Thoracic aorta (tissue), 2 donors: ENCODE measurements around the gene TUBB2B. TPM values are rescaled to one million over a fixed set of nuclear protein-coding genes. Genes with fewer than 3 reads are reported as not detected.

ENCODE experiments used
- ATAC-seq: fragments of 150-250 bp; one replicate; pipeline ENCODE4 v1.8.0; 2017; ENCODE audit warnings: low read depth; ENCODE audit not compliant: insufficient number of reproducible peaks, low FRiP score
- DNase-seq: peaks from one replicate; pipeline ENCODE4 v3.0.0-alpha.2; 2020; ENCODE audit warnings: low spot score
- H3K27ac ChIP-seq, 2 donors: fragments of 200-600 bp; sonication (generic); 1 replicate in 1 of 2; 2 replicates in 1 of 2; pipeline ENCODE4 v1.5.1; 2016; ENCODE audit warnings: mild to moderate bottlenecking in 2 of 2, moderate library complexity in 2 of 2
- H3K27me3 ChIP-seq: fragments of 200-600 bp; sonication (generic); replicated peaks from 2 replicates; pipeline ENCODE4 v1.6.0; 2016; ENCODE audit warnings: mild to moderate bottlenecking; ENCODE audit not compliant: insufficient read depth
- H3K36me3 ChIP-seq: fragments of 200-600 bp; sonication (generic); one replicate; pipeline ENCODE4 v1.5.1; 2016
- H3K4me1 ChIP-seq, 2 donors: fragments of 200-600 bp; sonication (generic); 1 replicate in 1 of 2; 2 replicates in 1 of 2; pipeline versions ENCODE4 v1.5.1 to v1.6.0; 2016; ENCODE audit warnings: low read depth in 2 of 2, mild to moderate bottlenecking in 1 of 2; ENCODE audit not compliant: control insufficient read depth in 1 of 2
- H3K4me3 ChIP-seq: fragments of 200-600 bp; sonication (generic); 2 replicates; pipeline ENCODE4 v1.5.1; 2016; ENCODE audit warnings: mild to moderate bottlenecking
- H3K9me3 ChIP-seq: fragments of 200-600 bp; sonication (generic); 2 replicates; pipeline ENCODE4 v1.5.1; 2016
- total RNA-seq, 2 donors: library from RNA; depleted of rRNA; stranded (reverse); fragments of >200 nt; gene quantifications; one replicate each; pipeline versions ENCODE4 v1.1.0 to v1.2.3, GENCODE V29; 2016
- TF ChIP-seq, protein P1 (sequence below): fragments of 200-600 bp; sonication (generic); IDR thresholded peaks from one replicate; pipeline ENCODE4 v1.5.1; 2019; ENCODE audit warnings: antibody characterized with exemption

TUBB2B gene
- total RNA-seq, 2 donors from 2014 or later: 1.8 to 3.2 TPM

DNA sequence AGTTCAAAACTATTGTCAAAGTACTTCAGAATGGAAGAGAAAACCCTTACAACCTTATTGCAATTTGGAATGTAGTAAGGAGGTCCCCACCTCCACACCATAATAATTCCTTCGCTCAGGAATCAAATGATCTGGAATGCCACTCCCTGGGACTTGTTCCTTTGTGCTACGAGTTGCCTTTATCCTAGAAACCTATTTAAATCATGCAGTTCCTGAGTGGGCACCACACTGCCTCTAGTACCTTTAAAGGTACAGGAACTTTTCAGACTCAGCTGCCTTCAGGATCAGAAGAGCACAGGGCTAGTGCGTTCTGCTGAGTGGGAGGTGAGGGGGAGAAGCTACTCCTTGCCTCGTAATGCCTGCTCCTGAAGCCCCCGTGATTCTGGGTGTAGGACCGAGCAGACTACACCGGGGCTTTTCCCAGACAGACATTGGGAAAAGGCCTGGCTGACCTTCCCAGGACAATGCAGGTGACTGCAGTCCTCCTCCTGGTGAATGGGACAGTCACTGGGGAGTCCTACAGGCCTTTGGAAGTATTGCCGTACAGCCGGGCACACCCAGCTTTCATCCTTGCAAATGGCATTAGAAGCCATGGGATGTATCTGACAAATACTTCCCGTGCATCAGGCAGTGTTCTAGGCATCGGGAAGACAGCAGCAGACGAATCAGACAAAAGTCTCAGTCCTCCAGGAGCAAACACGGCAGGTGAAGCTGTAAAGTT lies 11.8 kb upstream of the TUBB2B start:
- no peaks in the 10 kb centered on the region for H3K27me3 ChIP-seq
- TF ChIP-seq, protein P1, sequence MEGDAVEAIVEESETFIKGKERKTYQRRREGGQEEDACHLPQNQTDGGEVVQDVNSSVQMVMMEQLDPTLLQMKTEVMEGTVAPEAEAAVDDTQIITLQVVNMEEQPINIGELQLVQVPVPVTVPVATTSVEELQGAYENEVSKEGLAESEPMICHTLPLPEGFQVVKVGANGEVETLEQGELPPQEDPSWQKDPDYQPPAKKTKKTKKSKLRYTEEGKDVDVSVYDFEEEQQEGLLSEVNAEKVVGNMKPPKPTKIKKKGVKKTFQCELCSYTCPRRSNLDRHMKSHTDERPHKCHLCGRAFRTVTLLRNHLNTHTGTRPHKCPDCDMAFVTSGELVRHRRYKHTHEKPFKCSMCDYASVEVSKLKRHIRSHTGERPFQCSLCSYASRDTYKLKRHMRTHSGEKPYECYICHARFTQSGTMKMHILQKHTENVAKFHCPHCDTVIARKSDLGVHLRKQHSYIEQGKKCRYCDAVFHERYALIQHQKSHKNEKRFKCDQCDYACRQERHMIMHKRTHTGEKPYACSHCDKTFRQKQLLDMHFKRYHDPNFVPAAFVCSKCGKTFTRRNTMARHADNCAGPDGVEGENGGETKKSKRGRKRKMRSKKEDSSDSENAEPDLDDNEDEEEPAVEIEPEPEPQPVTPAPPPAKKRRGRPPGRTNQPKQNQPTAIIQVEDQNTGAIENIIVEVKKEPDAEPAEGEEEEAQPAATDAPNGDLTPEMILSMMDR: no peak
- H3K27ac ChIP-seq: no peak overlapping the region
- no peaks in the 10 kb centered on the region for H3K4me1 ChIP-seq
- ATAC-seq (no peak), DNase-seq (no peak)
- H3K4me3 ChIP-seq: no peak overlapping the region
- H3K9me3 ChIP-seq: no peaks in the 10 kb centered on the region
- no peaks in the 10 kb centered on the region for H3K36me3 ChIP-seq

DNA sequence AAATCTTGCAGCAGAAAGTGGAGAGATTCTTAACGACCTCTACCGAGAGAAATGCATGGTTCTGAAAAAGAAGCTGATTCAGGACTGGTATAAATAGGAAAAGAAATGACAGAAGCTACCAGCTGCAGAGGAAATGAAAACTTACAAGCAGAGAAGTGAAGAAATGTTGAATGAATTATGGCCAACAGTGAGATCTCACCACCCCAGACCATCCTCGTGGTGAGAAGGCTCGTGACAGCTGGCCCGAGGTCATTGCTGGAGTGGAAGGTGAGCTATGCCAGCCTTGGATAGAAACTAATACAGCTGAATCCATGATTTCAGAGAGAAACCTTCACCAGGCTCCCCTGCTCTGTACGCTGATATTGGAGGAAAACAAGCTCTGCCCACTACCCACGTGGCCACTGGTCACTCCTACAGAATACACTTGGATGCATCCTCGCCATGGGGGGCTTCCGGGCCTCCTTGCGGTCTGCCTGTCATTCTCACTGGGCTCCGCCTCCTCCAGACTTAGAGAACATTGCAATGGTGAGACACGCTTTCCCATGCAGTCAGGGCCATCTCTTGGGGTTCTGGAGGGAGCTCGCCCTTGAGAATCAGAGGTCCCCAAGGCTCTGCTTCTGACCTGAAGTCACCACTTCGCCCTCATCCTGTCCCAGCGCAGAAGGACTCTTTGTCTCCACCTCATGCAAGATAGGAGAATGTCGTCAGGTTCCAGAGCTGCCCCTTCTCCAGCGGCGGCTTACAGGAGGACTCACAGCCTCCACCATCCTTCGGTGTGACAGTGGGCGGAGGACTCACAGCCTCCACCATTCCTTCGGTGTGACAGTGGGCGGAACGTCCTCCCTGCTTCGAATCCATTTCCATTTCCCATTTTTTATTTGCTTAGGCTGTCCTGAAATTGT lies 10.6 kb upstream of the TUBB2B start:
- ATAC-seq (no peak), DNase-seq (no peak)
- Histone ChIP-seq H3K9me3 (no peaks in the 10 kb centered on the region), H3K4me1 (no peaks in the 10 kb centered on the region), H3K27ac (no peak overlapping the region), H3K4me3 (no peak overlapping the region), H3K27me3 (peaks cover 5% of the 10 kb centered on the region), H3K36me3 (no peaks in the 10 kb centered on the region)
- TF ChIP-seq, protein P1: no peak

DNA sequence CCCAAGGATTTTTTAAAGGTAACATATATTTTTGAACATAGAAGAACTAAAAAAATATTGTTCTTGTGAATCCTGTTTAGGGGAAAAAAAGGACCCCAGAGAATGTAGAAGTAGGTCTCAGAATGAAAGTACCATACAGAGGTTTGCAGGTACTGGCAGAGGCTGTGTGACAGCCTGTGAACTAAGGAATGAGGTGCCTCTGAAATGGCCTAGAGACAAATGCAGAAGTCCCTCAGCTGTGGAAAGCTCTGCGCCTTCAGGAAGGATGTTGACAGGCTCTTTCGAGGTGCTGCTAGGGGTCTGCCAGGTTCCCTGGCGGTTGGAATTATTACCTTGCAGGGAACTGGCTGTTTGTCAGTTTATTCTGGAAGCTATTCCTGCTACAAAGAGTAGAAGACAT lies 8.6 kb upstream of the TUBB2B start:
- TF ChIP-seq, protein P1: no peak
- DNase-seq (no peak), ATAC-seq (no peak)
- Histone ChIP-seq H3K36me3 (no peaks in the 10 kb centered on the region), H3K9me3 (no peaks in the 10 kb centered on the region), H3K4me1 (peaks cover 5 to 13% of the 10 kb centered on the region in 2 donors), H3K4me3 (no peak overlapping the region), H3K27me3 (peaks cover 13% of the 10 kb centered on the region), H3K27ac (no peak overlapping the region)

DNA sequence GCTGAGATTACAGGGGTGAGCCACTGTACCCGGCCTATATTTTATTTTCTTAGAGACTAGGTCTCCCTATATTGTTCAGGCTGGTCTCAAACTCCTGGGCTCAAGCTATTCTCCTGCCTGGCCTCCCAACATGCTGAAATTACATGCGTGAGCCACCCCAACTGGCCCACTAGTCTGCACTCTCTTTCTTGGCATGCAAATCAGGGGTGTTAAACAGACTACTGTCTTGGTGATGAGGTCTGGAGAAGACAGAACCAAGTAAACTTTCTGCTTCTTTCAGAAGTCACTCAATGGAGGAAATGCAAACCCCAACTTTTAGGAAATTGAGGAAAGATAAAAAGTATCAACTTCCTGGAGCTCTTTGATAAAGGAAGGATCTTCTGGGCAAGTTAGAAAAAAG lies 8.0 kb upstream of the TUBB2B start:
- H3K27ac ChIP-seq: no peak overlapping the region
- DNase-seq (no peak), ATAC-seq (no peak)

DNA sequence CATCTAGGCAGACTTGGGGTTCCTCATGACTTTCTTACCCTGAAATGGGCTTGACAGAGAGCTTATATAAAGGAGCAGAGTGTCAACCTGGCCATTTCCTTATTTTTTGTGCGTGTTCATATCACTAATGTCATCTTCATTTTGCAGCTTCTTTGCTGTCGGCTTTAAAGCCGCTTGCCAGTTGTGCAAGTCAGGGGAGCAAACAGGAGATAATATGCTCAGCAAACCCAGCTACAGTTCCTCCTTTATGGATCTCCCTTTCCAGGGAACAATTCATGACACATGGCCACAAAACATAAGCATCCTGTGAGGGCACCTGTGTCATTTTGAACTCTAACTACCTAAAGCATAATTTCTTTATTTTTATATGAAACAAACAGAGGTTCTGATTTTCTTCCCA lies 6.5 kb upstream of the TUBB2B start:
- DNase-seq (no peak), ATAC-seq (no peak)
- H3K4me3 ChIP-seq: no peak overlapping the region
- TF ChIP-seq, protein P1: no peak
- peaks cover 34% of the 10 kb centered on the region for H3K27me3 ChIP-seq
- peaks cover 11 to 34% of the 10 kb centered on the region in 2 donors for H3K4me1 ChIP-seq
- no peaks in the 10 kb centered on the region for H3K9me3 ChIP-seq
- no peak overlapping the region for H3K27ac ChIP-seq
- H3K36me3 ChIP-seq: no peaks in the 10 kb centered on the region

More for the DNA sequence above, 8.0 kb upstream of the TUBB2B start:
- H3K9me3 ChIP-seq: no peaks in the 10 kb centered on the region
- H3K4me3 ChIP-seq: no peak overlapping the region
- H3K27me3 ChIP-seq: peaks cover 18% of the 10 kb centered on the region
- TF ChIP-seq, protein P1: no peak
- no peaks in the 10 kb centered on the region for H3K36me3 ChIP-seq
- peaks cover 5 to 18% of the 10 kb centered on the region in 2 donors for H3K4me1 ChIP-seq
